GM23338 (cell line): ENCODE data around the gene SNCB. TPM values are rescaled to one million over a fixed set of nuclear protein-coding genes. Genes with fewer than 3 reads are reported as not detected.

Experiments
- ATAC-seq: fragments of 200-7000 bp; cut with Tn5 transposase; 3 replicates; pipeline ENCODE4 v1.9.1; 2020
- DNase-seq: peaks from one replicate; pipeline ENCODE4 v3.0.0-alpha.2; 2015; ENCODE audit warnings: low spot score
- H2AFZ ChIP-seq: fragments of 200-600 bp; sonication (generic); 2 replicates; pipeline ENCODE4 v1.8.0; 2016; ENCODE audit warnings: antibody characterized with exemption, mild to moderate bottlenecking, moderate library complexity
- H3F3A ChIP-seq: fragments of 200-600 bp; sonication (generic); replicated peaks from 2 replicates; pipeline ENCODE4 v1.8.0; 2017; ENCODE audit warnings: antibody characterized with exemption, mixed run types, low read depth
- H3K27ac ChIP-seq: fragments of 200-600 bp; sonication (generic); 2 replicates; pipeline ENCODE4 v1.6.1; 2016; ENCODE audit warnings: low read depth
- H3K27me3 ChIP-seq: fragments of 200-600 bp; sonication (generic); 2 replicates; pipeline ENCODE4 v1.8.0; 2016; ENCODE audit warnings: mild to moderate bottlenecking, mixed run types, moderate library complexity; ENCODE audit not compliant: insufficient read depth
- H3K36me3 ChIP-seq: fragments of 200-600 bp; sonication (generic); 2 replicates; pipeline ENCODE4 v1.8.0; 2016; ENCODE audit warnings: mild to moderate bottlenecking; ENCODE audit not compliant: insufficient read depth
- H3K4me1 ChIP-seq: fragments of 200-600 bp; sonication (generic); 2 replicates; pipeline ENCODE4 v1.8.0; 2016; ENCODE audit warnings: mild to moderate bottlenecking, moderate library complexity; ENCODE audit not compliant: insufficient read depth
- H3K4me2 ChIP-seq: fragments of 200-600 bp; sonication (generic); 2 replicates; pipeline ENCODE4 v1.7.1; 2017; ENCODE audit warnings: mixed run types
- H3K4me3 ChIP-seq: fragments of 200-600 bp; sonication (generic); 2 replicates; pipeline ENCODE4 v1.6.1; 2016; ENCODE audit warnings: mixed run types
- H3K79me2 ChIP-seq: fragments of 200-600 bp; sonication (generic); replicated peaks from 2 replicates; pipeline ENCODE4 v1.8.0; 2017; ENCODE audit warnings: mild to moderate bottlenecking; ENCODE audit not compliant: insufficient read depth
- H3K9me2 ChIP-seq: fragments of 200-600 bp; sonication (generic); 2 replicates; pipeline ENCODE4 v1.8.0; 2017; ENCODE audit not compliant: insufficient read depth
- H4K20me1 ChIP-seq: fragments of 200-600 bp; sonication (generic); replicated peaks from 2 replicates; pipeline ENCODE4 v1.8.0; 2017; ENCODE audit warnings: mild to moderate bottlenecking; ENCODE audit not compliant: insufficient read depth
- H3K27ac Mint-ChIP-seq: 2 replicates; pipeline ENCODE4 v1.8.0; 2020; ENCODE audit warnings: inconsistent platforms, mild to moderate bottlenecking, moderate library complexity, mixed read lengths
- H3K27me3 Mint-ChIP-seq: 3 replicates; pipeline ENCODE4 v1.8.0; 2022; ENCODE audit warnings: low read depth, mild to moderate bottlenecking, moderate library complexity, mixed read lengths, inconsistent platforms; ENCODE audit not compliant: insufficient read depth, poor library complexity
- H3K36me3 Mint-ChIP-seq: 3 replicates; pipeline ENCODE4 v1.8.0; 2021; ENCODE audit warnings: low read depth, mild to moderate bottlenecking, inconsistent platforms, moderate library complexity, mixed read lengths
- H3K4me1 Mint-ChIP-seq: 3 replicates; pipeline ENCODE4 v1.8.0; 2020; ENCODE audit warnings: mild to moderate bottlenecking, inconsistent platforms, mixed read lengths
- H3K4me3 Mint-ChIP-seq: 3 replicates; pipeline ENCODE4 v1.8.0; 2021; ENCODE audit warnings: moderate library complexity, mild to moderate bottlenecking, inconsistent platforms, mixed read lengths
- H3K9me3 Mint-ChIP-seq: 3 replicates; pipeline ENCODE4 v1.8.0; 2020; ENCODE audit warnings: moderate library complexity, mild to moderate bottlenecking, inconsistent platforms, mixed read lengths
- EZH2 ChIP-seq: fragments of 200-600 bp; sonication (generic); IDR thresholded peaks from one replicate; pipeline ENCODE4 v1.8.0; 2017; ENCODE audit warnings: antibody characterized with exemption, mild to moderate bottlenecking, low read depth; ENCODE audit not compliant: unreplicated experiment
- EZH2phosphoT487 ChIP-seq: fragments of 200-600 bp; sonication (generic); IDR thresholded peaks from one replicate; pipeline ENCODE4 v1.8.1; 2018; ENCODE audit warnings: antibody characterized with exemption; ENCODE audit not compliant: unreplicated experiment
- JUNB ChIP-seq: IDR thresholded peaks from one replicate; pipeline ENCODE4 v1.6.1; 2016; ENCODE audit warnings: antibody characterized with exemption; ENCODE audit not compliant: unreplicated experiment
- NANOG ChIP-seq: IDR thresholded peaks from 2 replicates; pipeline ENCODE4 v1.6.1; 2016; ENCODE audit warnings: antibody characterized with exemption, borderline replicate concordance
- POLR2AphosphoS5 ChIP-seq: IDR thresholded peaks from 2 replicates; pipeline ENCODE4 v1.6.1; 2016; ENCODE audit warnings: antibody characterized with exemption, low read depth
- ZNF114 ChIP-seq: fragments of 250-450 bp; sonication (Bioruptor Pico); IDR thresholded peaks from 2 replicates; pipeline ENCODE4 v1.5.0; 2020; ENCODE audit warnings: mild to moderate bottlenecking, moderate library complexity
- polyA plus RNA-seq: library from polyadenylated mRNA; unstranded; fragments of >200 nt; fragmentation: Nextera tagmentation; extraction: Ambion mirVana; gene quantifications from 2 replicates; pipeline ENCODE4 v1.2.1, GENCODE V29; 2016
- total RNA-seq: library from RNA; depleted of rRNA; stranded (reverse); fragments of >200 nt; shearing (Covaris generic); gene quantifications from 2 replicates; pipeline ENCODE4 v1.2.3, GENCODE V29; 2014
- TF ChIP-seq, protein P1 (sequence below): IDR thresholded peaks from one replicate; pipeline ENCODE4 v1.6.1; 2018; ENCODE audit warnings: antibody characterized with exemption; ENCODE audit not compliant: unreplicated experiment
- TF ChIP-seq, protein P2 (sequence below): IDR thresholded peaks from 2 replicates; pipeline ENCODE4 v1.6.1; 2016; ENCODE audit warnings: antibody characterized with exemption
- TF ChIP-seq, protein P3 (sequence below), 2 experiments: fragments of 200-600 bp in 1 of 2; sonication (generic) in 1 of 2; conservative IDR thresholded peaks; 2 replicates each; pipeline versions ENCODE4 v1.5.1 to v1.6.1; 2016 to 2017; ENCODE audit warnings: antibody characterized with exemption in 2 of 2, low read depth in 2 of 2, mild to moderate bottlenecking in 2 of 2, moderate library complexity in 1 of 2

Gene SNCB
- total and polyA plus RNA-seq, 2 experiments from 2014 or later, result 3.6 to 13.5 TPM

DNA sequence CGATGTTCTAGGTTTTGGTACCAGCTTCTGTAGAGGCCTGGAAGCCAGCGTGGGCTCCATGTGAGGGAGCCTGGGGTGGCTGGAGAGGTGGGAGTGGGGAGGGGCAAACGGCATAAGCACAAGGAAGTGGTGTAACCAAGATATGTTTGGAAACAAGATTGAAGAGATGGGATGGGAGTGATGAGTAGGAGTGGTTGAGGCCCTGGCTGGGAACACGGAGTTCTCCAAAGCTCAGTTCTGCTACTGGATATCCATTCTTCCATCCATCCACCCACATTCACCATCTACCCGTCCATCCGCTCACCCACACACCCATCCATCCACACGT, 29.1 kb upstream of the SNCB start (continued):
- TF ChIP-seq, protein P1, sequence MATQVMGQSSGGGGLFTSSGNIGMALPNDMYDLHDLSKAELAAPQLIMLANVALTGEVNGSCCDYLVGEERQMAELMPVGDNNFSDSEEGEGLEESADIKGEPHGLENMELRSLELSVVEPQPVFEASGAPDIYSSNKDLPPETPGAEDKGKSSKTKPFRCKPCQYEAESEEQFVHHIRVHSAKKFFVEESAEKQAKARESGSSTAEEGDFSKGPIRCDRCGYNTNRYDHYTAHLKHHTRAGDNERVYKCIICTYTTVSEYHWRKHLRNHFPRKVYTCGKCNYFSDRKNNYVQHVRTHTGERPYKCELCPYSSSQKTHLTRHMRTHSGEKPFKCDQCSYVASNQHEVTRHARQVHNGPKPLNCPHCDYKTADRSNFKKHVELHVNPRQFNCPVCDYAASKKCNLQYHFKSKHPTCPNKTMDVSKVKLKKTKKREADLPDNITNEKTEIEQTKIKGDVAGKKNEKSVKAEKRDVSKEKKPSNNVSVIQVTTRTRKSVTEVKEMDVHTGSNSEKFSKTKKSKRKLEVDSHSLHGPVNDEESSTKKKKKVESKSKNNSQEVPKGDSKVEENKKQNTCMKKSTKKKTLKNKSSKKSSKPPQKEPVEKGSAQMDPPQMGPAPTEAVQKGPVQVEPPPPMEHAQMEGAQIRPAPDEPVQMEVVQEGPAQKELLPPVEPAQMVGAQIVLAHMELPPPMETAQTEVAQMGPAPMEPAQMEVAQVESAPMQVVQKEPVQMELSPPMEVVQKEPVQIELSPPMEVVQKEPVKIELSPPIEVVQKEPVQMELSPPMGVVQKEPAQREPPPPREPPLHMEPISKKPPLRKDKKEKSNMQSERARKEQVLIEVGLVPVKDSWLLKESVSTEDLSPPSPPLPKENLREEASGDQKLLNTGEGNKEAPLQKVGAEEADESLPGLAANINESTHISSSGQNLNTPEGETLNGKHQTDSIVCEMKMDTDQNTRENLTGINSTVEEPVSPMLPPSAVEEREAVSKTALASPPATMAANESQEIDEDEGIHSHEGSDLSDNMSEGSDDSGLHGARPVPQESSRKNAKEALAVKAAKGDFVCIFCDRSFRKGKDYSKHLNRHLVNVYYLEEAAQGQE, result no peak

DNA sequence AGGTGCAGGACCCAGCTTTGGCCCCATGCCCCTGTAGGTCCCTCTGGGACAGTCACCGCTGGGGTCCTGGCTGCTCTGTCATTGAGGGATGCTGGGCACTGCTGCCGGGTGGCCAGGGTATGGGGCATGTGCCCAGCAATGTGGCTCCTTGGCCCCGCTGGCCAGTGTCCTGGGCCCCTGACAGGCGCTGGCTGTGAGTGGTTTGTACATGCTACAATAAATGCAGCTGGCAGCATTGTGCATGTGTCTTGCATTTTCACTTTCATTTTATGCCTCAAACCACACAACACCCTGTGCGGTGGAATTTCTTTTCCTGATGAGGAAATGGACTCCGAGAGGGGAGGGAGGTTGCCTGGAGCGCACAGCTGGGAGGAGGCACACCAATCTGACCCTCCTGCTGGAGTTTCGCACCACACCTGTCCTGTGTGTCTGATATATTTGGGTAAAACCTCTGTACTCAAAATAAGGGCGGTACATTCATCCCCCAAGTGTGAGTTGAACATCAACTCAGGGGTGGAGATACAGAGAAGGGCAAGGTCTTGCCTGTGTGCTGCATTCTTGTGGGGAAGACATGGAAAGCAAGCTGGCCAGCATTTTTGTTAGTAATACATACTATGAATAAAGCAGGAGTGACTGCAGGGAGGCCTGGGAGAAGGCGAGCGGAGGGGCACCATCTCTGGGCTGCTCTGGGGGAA, 28.6 kb upstream of the SNCB start:
- no peaks in the 10 kb centered on the region for H3K9me3 Mint-ChIP-seq
- Histone ChIP-seq H3K9me2 (no peaks in the 10 kb centered on the region), H4K20me1 (no peaks in the 10 kb centered on the region), H3K36me3 (no peaks in the 10 kb centered on the region), H3K4me2 (no peak overlapping the region), H3K27ac (no peak overlapping the region), H3K4me1 (no peaks in the 10 kb centered on the region; the same call in 1 of the 2 replicates), H3K4me3 (no peak overlapping the region), H3F3A (0 out of 2 replicates have a peak, but pooled peaks cover 6% of the 10 kb centered on the region), H2AFZ (no peak overlapping the region), H3K79me2 (no peaks in the 10 kb centered on the region), H3K27me3 (no peaks in the 10 kb centered on the region)
- no peak overlapping the region for H3K27ac Mint-ChIP-seq
- no peak for ATAC-seq
- peaks cover 10% of the 10 kb centered on the region for H3K4me1 Mint-ChIP-seq
- DNase-seq, result no peak
- H3K27me3 Mint-ChIP-seq, result peaks cover 3% of the 10 kb centered on the region
- no peak overlapping the region for H3K4me3 Mint-ChIP-seq
- TF ChIP-seq EZH2phosphoT487, result no peak
- no peak for TF ChIP-seq JUNB
- no peak for TF ChIP-seq POLR2AphosphoS5
- no peak for TF ChIP-seq EZH2
- TF ChIP-seq ZNF114, result no peak
- TF ChIP-seq, protein P2, sequence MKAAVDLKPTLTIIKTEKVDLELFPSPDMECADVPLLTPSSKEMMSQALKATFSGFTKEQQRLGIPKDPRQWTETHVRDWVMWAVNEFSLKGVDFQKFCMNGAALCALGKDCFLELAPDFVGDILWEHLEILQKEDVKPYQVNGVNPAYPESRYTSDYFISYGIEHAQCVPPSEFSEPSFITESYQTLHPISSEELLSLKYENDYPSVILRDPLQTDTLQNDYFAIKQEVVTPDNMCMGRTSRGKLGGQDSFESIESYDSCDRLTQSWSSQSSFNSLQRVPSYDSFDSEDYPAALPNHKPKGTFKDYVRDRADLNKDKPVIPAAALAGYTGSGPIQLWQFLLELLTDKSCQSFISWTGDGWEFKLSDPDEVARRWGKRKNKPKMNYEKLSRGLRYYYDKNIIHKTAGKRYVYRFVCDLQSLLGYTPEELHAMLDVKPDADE, result no peak
- TF ChIP-seq NANOG, result no peak
- TF ChIP-seq, protein P1, result no peak
- TF ChIP-seq, protein P3, sequence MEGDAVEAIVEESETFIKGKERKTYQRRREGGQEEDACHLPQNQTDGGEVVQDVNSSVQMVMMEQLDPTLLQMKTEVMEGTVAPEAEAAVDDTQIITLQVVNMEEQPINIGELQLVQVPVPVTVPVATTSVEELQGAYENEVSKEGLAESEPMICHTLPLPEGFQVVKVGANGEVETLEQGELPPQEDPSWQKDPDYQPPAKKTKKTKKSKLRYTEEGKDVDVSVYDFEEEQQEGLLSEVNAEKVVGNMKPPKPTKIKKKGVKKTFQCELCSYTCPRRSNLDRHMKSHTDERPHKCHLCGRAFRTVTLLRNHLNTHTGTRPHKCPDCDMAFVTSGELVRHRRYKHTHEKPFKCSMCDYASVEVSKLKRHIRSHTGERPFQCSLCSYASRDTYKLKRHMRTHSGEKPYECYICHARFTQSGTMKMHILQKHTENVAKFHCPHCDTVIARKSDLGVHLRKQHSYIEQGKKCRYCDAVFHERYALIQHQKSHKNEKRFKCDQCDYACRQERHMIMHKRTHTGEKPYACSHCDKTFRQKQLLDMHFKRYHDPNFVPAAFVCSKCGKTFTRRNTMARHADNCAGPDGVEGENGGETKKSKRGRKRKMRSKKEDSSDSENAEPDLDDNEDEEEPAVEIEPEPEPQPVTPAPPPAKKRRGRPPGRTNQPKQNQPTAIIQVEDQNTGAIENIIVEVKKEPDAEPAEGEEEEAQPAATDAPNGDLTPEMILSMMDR (conservative IDR thresholded peaks at IDR 0.05; ENCODE audit: low read depth in 2 of 2), result no peak
- H3K36me3 Mint-ChIP-seq, result no peaks in the 10 kb centered on the region; the same call in 2 of the 3 replicates
